Left ventricle myocardium superior (tissue), 1 donor: ENCODE measurements around the gene LRRC36. TPM values are rescaled to one million over a fixed set of nuclear protein-coding genes. Genes with fewer than 3 reads are reported as not detected.
A peak's percentile ranks its signal among the peaks of the same experiment; 100 is the strongest.

Source experiments
- ATAC-seq: fragments of 200-7000 bp; cut with Tn5 transposase; one replicate; pipeline ENCODE4 v1.9.1; 2020; ENCODE audit warnings: mild to moderate bottlenecking, moderate library complexity
- DNase-seq: peaks from one replicate; pipeline ENCODE4 v3.0.0-alpha.2; 2020
- intact Hi-C: fragments of 100-400 bp; cut with micrococcal nuclease; formaldehyde crosslinking; loops from one replicate; pipeline ENCODE4 v1.11.0; 2022
- total RNA-seq: library from RNA; stranded (reverse); fragmentation: NEBNext Ultra II Directional; extraction: Animal tissue kit (Norgen Biotek cat#: 25700); gene quantifications from one replicate; pipeline ENCODE4 v1.2.1, GENCODE V29; 2021
- donor health status: DM: no; HTN: yes; CAD: no; lungs with severe emphysema.

The LRRC36 gene
- total RNA-seq, 1 donor from 2014 or later, result not detected

GRCh38 chr16:67384778-67385510 lies 58.3 kb downstream of the LRRC36 start:
- no peak for DNase-seq
- peak; percentile 33 for ATAC-seq
- intact Hi-C loops, result no loop called here

- DNase-seq (no peak), ATAC-seq (no peak)
- intact Hi-C loops, result no loop called here
Measured at GRCh38 chr16:67386861-67387455, 60.3 kb downstream of the LRRC36 start.

GRCh38 chr16:67387479-67388079 lies 61.0 kb downstream of the LRRC36 start:
- DNase-seq, result no peak
- ATAC-seq, result no peak
- intact Hi-C loops, result no loop called here

- no peak for ATAC-seq
- intact Hi-C loops, result no loop called here
- DNase-seq, result no peak
Measured at GRCh38 chr16:67388191-67388590, 61.6 kb downstream of the LRRC36 start.

- intact Hi-C loops, result no loop called here
- no peak for DNase-seq
- no peak for ATAC-seq
Measured at GRCh38 chr16:67388591-67388990, 62.0 kb downstream of the LRRC36 start.

GRCh38 chr16:67389911-67390815 lies 63.5 kb downstream of the LRRC36 start:
- ATAC-seq (peak; percentile 6), DNase-seq (peak; percentile 66)
- intact Hi-C loops, result no loop called here

- ATAC-seq, result no peak
Measured at GRCh38 chr16:67390816-67391423, 64.3 kb downstream of the LRRC36 start.

GRCh38 chr16:67391424-67392300 lies 65.0 kb downstream of the LRRC36 start:
- ATAC-seq, result no peak
- intact Hi-C loops, result no loop called here
- DNase-seq, result peak; percentile 46

More at GRCh38 chr16:67390816-67391423, 64.3 kb downstream of the LRRC36 start:
- intact Hi-C loops, result no loop called here
- no peak for DNase-seq

GRCh38 chr16:67392301-67393059 lies 65.9 kb downstream of the LRRC36 start:
- intact Hi-C loops, result no loop called here
- no peak for DNase-seq
- ATAC-seq, result no peak

GRCh38 chr16:67393111-67393787 lies 66.6 kb downstream of the LRRC36 start, which contains the start of gene TPPP3:
TPPP3 (minus strand) TSS chr16:67393498; CDS start chr16:67391111, 2,387 bp downstream.
- ATAC-seq (peak; percentile 84), DNase-seq (peak; percentile 95)
- intact Hi-C loops, result no loop called here

- peak; percentile 36 for DNase-seq
- intact Hi-C loops, result no loop called here
- ATAC-seq, result peak; percentile 1
Measured at GRCh38 chr16:67393788-67394154, 67.2 kb downstream of the LRRC36 start.

- ATAC-seq (peak; percentile 5), DNase-seq (peak; percentile 63)
- intact Hi-C loops, result no loop called here
Measured at GRCh38 chr16:67394155-67395104, 67.8 kb downstream of the LRRC36 start.

- ATAC-seq (no peak), DNase-seq (no peak)
- intact Hi-C loops, result no loop called here
Measured at GRCh38 chr16:67395105-67395457, 68.5 kb downstream of the LRRC36 start.

- DNase-seq (no peak), ATAC-seq (no peak)
- intact Hi-C loops, result no loop called here
Measured at GRCh38 chr16:67395458-67396158, 69.0 kb downstream of the LRRC36 start.
